ENCODE results near the gene SHMT1. TPM values are rescaled to one million over a fixed set of nuclear protein-coding genes. Genes with fewer than 3 reads are reported as not detected.
A peak's percentile ranks its signal among the peaks of the same experiment; 100 is the strongest.

Gene SHMT1
- total RNA-seq, 2 donors from 2014 or later = 9.6 to 19.3 TPM

DNA sequence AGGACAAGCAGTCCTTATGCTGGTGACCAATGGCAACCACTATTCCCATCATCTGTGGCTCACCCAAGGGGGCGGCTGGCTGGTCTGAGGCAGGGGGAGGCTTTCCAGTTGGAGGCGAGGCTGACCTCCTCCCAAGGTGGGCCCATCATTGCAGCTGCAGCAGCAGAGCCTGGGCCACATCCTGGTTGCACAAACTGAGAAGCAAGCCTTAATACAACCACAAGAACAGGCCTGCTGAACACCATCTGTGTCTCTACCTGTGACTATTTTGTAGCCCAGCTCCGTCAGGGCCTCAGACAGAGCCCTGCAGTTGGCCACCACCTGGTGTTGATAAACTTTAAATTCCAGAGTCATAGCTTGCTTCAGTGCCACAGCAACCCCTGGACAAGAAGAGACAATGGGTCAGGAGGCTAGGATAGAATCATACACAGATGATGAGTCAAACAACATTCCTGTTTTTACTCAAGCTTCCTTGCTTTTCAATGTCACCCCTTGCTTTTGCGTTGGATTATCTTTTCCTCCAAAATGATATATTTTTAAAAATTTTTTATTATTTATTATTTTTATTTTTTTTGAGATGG lies 30.4 kb downstream of the SHMT1 start:
- intact Hi-C loops (cut with DNase I) = loop anchor here in 1 of 2 donors (5.0 kb wide), 1 partner anchor 1394 kb away; no protein-coding TSS in a partner anchor
- DNase-seq (ENCODE audit: low spot score) = no peak

GRCh38 chr17:18331879-18332278 lies 31.5 kb downstream of the SHMT1 start:
- intact Hi-C loops (cut with DNase I) = loop anchor here in 1 of 2 donors (5.0 kb wide), 1 partner anchor 1395 kb away; no protein-coding TSS in a partner anchor

GRCh38 chr17:18328643-18329204 lies 34.6 kb downstream of the SHMT1 start:
- intact Hi-C loops (cut with DNase I) = loop anchor here in 1 of 2 donors (10.0 kb wide), 1 partner anchor 84 kb away; no protein-coding TSS in a partner anchor
- no peak for DNase-seq (ENCODE audit: low spot score)

More at GRCh38 chr17:18331879-18332278, 31.5 kb downstream of the SHMT1 start:
- no peak for DNase-seq (ENCODE audit: low spot score)

- DNase-seq (ENCODE audit: low spot score) = no peak
- intact Hi-C loops (cut with DNase I) = loop anchor here (2.0 to 10.0 kb wide), 2 partner anchors 19 to 83 kb away; no protein-coding TSS in a partner anchor
These were observed 35.8 kb downstream of the SHMT1 start for GRCh38 chr17:18327556-18327955.

- no peak for DNase-seq (ENCODE audit: low spot score)
- intact Hi-C loops (cut with DNase I) = loop anchor here (2.0 to 10.0 kb wide), 2 partner anchors 20 to 82 kb away; no protein-coding TSS in a partner anchor
These were observed 36.3 kb downstream of the SHMT1 start for GRCh38 chr17:18327093-18327492.

GRCh38 chr17:18326572-18326971 lies 36.8 kb downstream of the SHMT1 start:
- intact Hi-C loops (cut with DNase I) = loop anchor here (2.0 to 10.0 kb wide), 2 partner anchors 20 to 82 kb away; no protein-coding TSS in a partner anchor

DNA sequence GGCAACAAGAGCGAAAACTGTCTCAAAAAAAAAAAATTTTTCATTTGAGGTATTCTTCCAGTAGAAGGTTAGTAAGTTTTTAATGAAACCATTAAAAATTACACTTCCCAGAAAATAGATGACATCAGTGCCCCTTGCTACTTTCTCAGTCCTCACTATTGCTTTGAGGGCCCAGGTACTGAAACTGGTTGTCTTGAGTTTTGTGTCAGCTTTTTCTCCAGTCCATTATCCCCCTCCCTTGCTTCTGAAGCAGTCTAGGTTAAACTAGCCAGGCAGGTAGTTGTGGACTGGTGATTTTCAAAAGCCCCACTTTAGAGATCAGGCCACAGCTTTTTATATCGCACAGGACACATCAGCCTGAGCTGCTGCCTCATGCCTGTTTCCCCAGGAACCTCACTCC lies 37.3 kb downstream of the SHMT1 start:
- no peak for DNase-seq (ENCODE audit: low spot score)
- intact Hi-C loops (cut with DNase I) = loop anchor here (2.0 to 10.0 kb wide), 2 partner anchors 21 to 81 kb away; no protein-coding TSS in a partner anchor

More at GRCh38 chr17:18326572-18326971, 36.8 kb downstream of the SHMT1 start:
- DNase-seq (ENCODE audit: low spot score) = no peak

GRCh38 chr17:18324140-18325050 lies 39.0 kb downstream of the SHMT1 start:
- DNase-seq (ENCODE audit: low spot score) = peak; percentile 84
- intact Hi-C loops (cut with DNase I) = loop anchor here in 1 of 2 donors (10.0 kb wide), 1 partner anchor 80 kb away; no protein-coding TSS in a partner anchor

DNA sequence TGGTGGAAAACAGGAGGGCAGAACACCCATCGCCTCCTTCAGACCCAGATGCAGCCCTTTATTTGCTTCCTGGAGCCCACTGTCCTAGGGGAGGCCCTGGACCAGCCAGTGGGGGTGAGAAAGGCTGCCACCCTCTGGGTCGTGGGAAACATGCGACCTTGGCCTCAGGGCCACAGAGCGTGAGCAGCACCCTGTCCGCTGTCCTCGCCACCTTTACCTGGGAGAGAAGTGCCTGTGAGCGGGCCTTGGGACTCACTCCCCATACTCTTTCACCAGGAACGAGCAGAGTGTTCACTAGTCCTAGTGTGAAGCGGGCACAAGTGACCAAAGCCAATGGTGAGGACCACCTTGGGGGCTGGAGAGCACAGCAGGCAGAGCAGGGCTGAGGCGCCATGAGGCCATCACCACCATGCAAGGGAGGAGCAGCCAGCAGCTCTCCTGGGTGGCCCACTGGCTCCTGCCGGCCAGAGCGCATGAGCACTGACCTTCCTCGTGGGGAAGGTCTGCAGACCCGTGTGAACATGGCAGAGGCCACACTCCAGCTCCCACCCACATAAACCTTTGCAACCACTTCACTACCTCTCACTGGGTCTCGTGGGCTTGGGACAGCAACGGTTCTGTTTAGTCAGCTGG lies 39.7 kb downstream of the SHMT1 start:
- intact Hi-C loops (cut with DNase I) = loop anchor here in 1 of 2 donors (10.0 kb wide), 1 partner anchor 79 kb away; no protein-coding TSS in a partner anchor
- DNase-seq (ENCODE audit: low spot score) = no peak

- DNase-seq (ENCODE audit: low spot score) = no peak
- intact Hi-C loops (cut with DNase I) = loop anchor here in 1 of 2 donors (10.0 kb wide), 1 partner anchor 78 kb away; no protein-coding TSS in a partner anchor
These were observed 40.3 kb downstream of the SHMT1 start for GRCh38 chr17:18323007-18323406.

GRCh38 chr17:18322522-18322921 lies 40.8 kb downstream of the SHMT1 start:
- intact Hi-C loops (cut with DNase I) = loop anchor here in 1 of 2 donors (10.0 kb wide), 1 partner anchor 78 kb away; no protein-coding TSS in a partner anchor
- DNase-seq (ENCODE audit: low spot score) = no peak

GRCh38 chr17:18321309-18321708 lies 42.0 kb downstream of the SHMT1 start:
- DNase-seq (ENCODE audit: low spot score) = no peak
- intact Hi-C loops (cut with DNase I) = loop anchor here in 1 of 2 donors (10.0 kb wide), 1 partner anchor 77 kb away; no protein-coding TSS in a partner anchor

DNA sequence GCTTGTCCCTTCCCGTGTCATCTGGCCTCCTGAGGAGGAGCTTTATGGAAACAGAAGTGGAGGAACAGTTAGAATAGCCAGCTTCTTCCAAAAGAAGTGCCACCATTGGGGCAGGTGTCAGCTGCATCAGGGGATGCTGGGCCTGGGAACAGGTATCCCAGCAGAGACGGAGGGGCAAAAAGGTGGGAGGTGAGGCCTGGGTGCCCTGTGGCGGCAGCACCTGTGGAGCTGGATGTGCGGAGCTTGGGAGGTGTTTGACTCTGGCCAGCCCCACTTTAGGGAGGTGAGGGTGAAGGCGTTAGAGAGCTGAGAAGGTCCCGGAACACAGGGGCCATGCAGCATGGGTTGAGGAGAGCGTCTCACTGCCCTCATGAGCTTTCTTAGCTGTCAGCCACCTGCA lies 43.0 kb downstream of the SHMT1 start:
- no peak for DNase-seq (ENCODE audit: low spot score)

DNA sequence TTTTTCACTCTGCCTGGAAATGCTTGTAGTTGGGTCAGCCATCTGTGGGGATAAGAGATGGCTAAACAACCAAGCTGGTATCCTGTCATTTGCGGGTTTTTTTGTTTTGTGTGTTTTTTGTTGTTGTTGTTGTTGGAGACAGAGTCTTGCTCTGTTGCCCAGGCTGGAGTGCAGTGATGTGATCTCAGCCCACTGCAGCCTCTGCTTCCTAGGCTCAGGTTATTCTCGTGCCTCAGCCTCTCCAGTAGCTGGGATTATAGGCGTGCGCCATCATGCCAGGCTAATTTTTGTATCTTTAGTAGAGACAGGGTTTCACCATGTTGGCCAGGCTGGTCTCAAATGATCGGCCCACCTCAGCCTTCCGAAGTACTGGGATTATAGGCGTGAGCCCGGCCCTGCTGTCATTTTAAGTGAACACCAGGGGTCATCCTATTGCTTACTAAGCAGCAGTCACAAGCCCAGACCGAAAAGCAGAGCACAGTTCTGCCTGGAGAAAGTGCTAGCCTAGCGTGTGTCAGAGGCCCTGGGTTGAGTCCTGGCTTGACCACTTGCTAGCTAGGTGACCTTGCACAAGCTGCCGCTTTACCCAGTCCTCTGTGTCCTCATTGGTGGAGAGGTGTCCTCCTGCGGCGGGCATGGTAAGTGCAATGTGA lies 43.6 kb downstream of the SHMT1 start:
- intact Hi-C loops (cut with DNase I) = loop anchor here in 1 of 2 donors (10.0 kb wide), 1 partner anchor 75 kb away; no protein-coding TSS in a partner anchor

More for the DNA sequence above, 43.0 kb downstream of the SHMT1 start:
- intact Hi-C loops (cut with DNase I) = loop anchor here in 1 of 2 donors (10.0 kb wide), 1 partner anchor 76 kb away; no protein-coding TSS in a partner anchor

DNA sequence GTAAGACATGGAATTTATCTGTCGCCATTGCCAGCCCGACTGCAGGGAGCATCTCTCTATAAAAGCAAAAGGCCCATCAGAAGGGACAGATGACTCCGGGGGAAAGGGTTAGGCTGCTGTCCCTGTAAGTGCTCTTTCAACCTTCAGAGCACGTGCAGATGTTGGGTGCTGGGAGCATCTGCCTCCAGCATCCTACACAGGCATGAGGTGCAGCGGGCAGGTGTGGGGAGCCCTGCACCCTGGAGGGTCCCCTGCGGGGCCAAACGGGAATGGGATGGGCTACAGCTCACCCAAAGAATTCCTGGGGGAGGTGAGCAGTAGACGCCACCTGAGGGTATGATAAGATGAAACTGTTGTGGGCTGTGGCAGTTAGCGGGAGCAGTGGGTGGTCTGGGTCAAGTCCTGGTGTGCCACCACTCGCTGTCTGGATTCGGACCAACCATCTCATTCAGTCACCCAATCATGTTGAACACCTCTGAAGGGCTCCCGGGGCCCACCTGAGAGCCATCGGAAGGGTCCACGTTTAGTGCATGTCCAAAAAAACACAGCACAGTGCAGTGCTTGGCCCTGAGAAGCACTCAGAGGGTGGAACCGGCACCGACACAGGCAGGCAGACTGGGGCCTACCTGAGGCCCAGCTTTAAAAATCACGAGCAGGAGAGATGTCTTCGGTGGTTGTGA lies 44.4 kb downstream of the SHMT1 start:
- intact Hi-C loops (cut with DNase I) = no loop called here
- no peak for DNase-seq (ENCODE audit: low spot score)

More for the DNA sequence above, 43.6 kb downstream of the SHMT1 start:
- DNase-seq (ENCODE audit: low spot score) = no peak

DNA sequence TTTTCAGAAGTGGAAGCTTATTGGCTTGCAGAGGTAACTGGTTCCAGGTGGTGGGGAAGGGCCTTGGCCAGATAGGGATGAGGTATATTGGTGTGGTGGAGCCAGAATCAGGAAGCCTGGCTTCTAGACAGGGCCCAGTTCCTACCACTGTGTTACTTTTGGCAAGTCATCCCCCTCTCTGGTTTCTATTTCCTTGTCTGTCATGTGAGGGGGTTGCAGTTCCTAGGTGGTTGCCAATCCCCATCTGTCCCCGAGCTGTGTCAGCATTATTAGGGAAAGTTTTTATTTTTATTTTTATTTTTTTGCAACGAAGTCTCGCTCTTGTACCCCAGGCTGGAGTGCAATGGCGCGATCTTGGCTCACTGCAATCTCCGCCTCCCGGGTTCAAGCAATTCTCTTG lies 45.2 kb downstream of the SHMT1 start:
- no peak for DNase-seq (ENCODE audit: low spot score)
- intact Hi-C loops (cut with DNase I) = no loop called here

DNA sequence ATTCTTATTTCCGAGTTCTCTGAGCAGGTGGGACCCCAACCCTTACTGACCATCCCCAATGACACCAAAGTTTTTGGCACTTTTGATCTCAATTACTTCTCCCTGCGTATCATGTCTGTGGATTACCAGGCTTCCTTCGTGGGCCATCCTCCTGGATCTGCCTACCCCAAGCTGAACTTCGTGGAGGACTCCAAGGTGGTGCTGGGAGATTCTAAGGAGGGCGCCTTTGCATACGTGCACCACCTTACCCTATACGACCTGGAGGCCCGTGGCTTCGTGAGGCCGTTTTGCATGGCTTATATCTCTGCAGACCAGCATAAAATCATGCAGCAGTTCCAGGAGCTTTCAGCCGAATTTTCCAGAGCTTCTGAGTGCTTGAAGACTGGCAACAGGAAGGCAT lies 47.4 kb downstream of the SHMT1 start:
- intact Hi-C loops (cut with DNase I) = no loop called here
- no peak for DNase-seq (ENCODE audit: low spot score)

DNA sequence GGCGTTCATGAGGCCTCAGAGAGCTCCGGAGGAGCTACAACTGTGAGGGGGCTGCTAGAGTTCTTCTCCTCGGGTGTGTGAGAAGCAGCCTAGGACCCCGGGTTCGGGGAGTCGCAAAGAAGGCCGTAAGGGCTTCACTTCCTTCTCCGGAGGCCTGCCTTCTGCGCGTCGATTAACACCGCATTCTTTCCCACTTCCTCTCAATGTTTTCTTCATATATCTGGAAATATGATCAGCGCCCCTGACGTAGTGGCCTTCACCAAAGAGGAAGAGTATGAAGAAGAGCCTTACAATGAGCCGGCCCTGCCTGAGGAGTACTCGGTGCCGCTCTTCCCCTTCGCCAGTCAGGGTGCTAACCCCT lies 47.8 kb downstream of the SHMT1 start:
- intact Hi-C loops (cut with DNase I) = no loop called here
- no peak for DNase-seq (ENCODE audit: low spot score)

Measured in posterior vena cava (tissue), 2 donors.